ENCODE measurements around the gene KIT.
A peak's percentile ranks its signal among the peaks of the same experiment; 100 is the strongest.
"Not testable (repeated sequence)": the region's sequence is repeated elsewhere in the genome, so short reads cannot be mapped to it uniquely, and the experiment has no call there.

The KIT gene

GRCh38 chr4:54657551-54658251 is at the start of gene KIT:
TSS of gene KIT (plus strand) at chr4:54657957. CDS start at chr4:54658015, 58 bp downstream.
- DNase-seq, result peak; percentile 68

GRCh38 chr4:54609310-54609709 is 48.4 kb upstream of the KIT start:
- DNase-seq, result no peak

GRCh38 chr4:54614149-54614548 is 43.6 kb upstream of the KIT start:
- DNase-seq, result no peak

- DNase-seq, result no peak
Measured at GRCh38 chr4:54620773-54621172, 37.0 kb upstream of the KIT start.

GRCh38 chr4:54625391-54625790 is 32.4 kb upstream of the KIT start:
- DNase-seq, result no peak

- no peak for DNase-seq
Measured at GRCh38 chr4:54626113-54626512, 31.6 kb upstream of the KIT start.

GRCh38 chr4:54632537-54632936 is 25.2 kb upstream of the KIT start:
- DNase-seq, result no peak

- DNase-seq, result not testable (repeated sequence)
Measured at GRCh38 chr4:54633102-54633740, 24.5 kb upstream of the KIT start.

GRCh38 chr4:54635318-54635717 is 22.4 kb upstream of the KIT start:
- DNase-seq, result no peak

- DNase-seq, result no peak
Measured at GRCh38 chr4:54637325-54637724, 20.4 kb upstream of the KIT start.

GRCh38 chr4:54641101-54641500 is 16.7 kb upstream of the KIT start:
- DNase-seq, result not testable (repeated sequence)

- no peak for DNase-seq
Measured at GRCh38 chr4:54643172-54643571, 14.6 kb upstream of the KIT start.

- DNase-seq, result no peak
Measured at GRCh38 chr4:54643958-54644751, 13.6 kb upstream of the KIT start.

- no peak for DNase-seq
Measured at GRCh38 chr4:54645830-54646229, 11.9 kb upstream of the KIT start.

GRCh38 chr4:54647070-54647469 is 10.7 kb upstream of the KIT start:
- no peak for DNase-seq

- DNase-seq, result no peak
Measured at GRCh38 chr4:54651050-54651449, 6.7 kb upstream of the KIT start.

- DNase-seq, result no peak
Measured at GRCh38 chr4:54654753-54655152, 3.0 kb upstream of the KIT start.

- peak; percentile 66 for DNase-seq
Measured at GRCh38 chr4:54657185-54657550, 589 bp upstream of the KIT start.

GRCh38 chr4:54658252-54659093 is 716 bp downstream of the KIT start:
- DNase-seq, result peak; percentile 59

GRCh38 chr4:54659313-54659712 is 1.6 kb downstream of the KIT start:
- no peak for DNase-seq

GRCh38 chr4:54659749-54660535 is 2.2 kb downstream of the KIT start:
- DNase-seq, result peak; percentile 25

- DNase-seq, result no peak
Measured at GRCh38 chr4:54660591-54660990, 2.8 kb downstream of the KIT start.
